ENCODE results near the gene PDE4A.
A peak's percentile ranks its signal among the peaks of the same experiment; 100 is the strongest.
"Not testable (repeated sequence)": the region's sequence is repeated elsewhere in the genome, so short reads cannot be mapped to it uniquely, and the experiment has no call there.

The PDE4A gene

DNA sequence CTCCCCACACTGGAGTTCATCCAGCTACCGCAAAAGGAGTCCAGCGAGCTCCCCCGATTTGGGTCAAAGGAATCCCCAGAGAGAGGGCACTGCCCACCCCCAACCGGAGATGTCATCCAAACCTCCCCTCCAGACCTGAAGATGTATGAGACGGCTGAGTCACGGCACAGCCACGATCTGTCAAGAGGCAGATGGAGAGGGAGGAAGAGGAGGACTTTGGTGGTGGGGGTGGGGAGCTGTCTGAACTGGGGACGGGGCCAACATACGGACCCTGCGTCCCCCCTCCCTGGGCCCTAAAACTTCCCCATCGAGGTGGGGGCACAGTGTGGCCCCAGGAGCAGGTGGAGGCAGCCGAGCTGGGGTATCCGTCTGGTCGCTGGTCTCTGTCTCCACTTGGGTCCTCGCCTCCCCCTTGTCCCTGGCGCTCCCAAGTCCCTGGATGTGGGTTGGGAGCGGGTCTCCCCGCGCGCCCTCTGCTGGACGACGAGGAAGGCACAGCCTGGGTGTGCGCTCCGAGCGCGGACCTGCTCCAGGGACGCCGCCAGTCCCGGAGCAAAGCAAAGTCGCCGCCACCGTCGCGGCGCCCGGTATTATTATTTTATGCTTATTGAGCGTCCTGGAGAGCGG is 3.8 kb downstream of the PDE4A start:
- peak in 1 of 2 experiments; percentile 66 for DNase-seq (ENCODE audit: low read depth in 2 of 2)

DNA sequence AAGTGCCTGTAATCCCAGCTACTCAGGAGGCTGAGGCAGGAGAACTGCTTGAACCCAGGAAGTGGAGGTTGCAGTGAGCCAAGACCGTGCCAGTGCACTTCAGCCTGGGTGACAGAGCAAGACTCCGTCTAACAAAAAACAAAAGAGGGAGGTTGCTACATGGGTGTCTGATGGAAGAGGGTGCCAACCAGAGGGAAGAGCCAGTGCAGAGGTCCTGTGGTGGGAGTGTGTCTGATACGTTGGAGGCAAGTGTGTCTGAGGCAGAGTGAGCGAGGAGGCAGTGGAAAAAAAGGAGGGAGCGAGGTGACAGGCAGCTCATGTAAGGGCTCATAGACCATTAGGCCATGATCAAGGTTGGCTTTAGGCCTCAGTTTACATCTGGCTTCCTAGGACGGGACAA is 6.8 kb downstream of the PDE4A start:
- no peak for DNase-seq (ENCODE audit: low read depth in 2 of 2)

DNA sequence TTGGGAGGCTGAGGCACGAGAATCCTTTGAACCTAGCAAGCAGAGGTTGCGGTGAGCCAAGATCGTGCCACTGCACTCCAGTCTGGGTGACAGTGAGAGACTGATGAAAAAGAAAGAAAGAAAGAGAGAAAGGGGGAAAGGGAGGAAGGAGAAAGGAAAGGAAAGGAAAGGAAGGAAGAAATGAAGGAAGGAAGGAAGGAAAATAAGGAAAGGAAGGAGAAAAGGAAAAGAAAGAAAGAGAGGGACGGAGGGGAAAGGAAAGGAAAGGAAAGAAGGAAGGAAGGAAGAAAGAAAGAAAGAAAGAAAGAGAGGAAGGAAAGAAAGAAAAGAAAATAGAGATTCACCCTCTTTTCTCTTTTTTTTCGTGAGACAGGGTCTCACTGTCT is 8.7 kb downstream of the PDE4A start:
- no peak for DNase-seq (ENCODE audit: low read depth in 2 of 2)

DNA sequence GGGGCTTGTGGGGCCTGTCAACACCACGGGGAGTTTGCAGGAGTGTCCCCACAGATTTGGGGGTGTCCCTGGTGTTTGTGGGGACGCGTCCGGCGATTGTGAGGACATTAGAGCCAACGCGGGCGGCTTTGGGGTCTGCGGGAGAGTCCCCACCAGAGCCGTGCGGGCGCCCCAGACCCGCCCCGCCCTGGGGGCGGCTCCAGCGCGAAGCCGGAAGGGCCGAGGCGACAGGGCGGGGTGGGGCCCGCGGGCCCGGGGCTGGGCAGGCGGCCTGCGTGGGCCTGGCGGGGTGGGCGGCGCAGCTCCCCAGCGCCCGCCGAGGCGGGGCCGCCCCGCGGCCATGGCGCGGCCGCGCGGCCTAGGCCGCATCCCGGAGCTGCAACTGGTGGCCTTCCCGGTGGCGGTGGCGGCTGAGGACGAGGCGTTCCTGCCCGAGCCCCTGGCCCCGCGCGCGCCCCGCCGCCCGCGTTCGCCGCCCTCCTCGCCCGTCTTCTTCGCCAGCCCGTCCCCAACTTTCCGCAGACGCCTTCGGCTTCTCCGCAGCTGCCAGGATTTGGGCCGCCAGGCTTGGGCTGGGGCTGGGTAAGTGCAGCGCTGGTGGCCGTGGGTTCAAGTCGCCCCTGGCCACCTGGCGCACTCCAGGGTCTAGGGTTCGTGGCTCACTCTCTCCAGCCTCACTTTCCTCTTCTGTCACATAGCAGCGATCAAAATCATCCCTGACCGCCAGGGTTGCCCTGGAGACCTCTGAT is 10.3 kb downstream of the PDE4A start:
- DNase-seq (ENCODE audit: low read depth in 2 of 2): no peak

DNA sequence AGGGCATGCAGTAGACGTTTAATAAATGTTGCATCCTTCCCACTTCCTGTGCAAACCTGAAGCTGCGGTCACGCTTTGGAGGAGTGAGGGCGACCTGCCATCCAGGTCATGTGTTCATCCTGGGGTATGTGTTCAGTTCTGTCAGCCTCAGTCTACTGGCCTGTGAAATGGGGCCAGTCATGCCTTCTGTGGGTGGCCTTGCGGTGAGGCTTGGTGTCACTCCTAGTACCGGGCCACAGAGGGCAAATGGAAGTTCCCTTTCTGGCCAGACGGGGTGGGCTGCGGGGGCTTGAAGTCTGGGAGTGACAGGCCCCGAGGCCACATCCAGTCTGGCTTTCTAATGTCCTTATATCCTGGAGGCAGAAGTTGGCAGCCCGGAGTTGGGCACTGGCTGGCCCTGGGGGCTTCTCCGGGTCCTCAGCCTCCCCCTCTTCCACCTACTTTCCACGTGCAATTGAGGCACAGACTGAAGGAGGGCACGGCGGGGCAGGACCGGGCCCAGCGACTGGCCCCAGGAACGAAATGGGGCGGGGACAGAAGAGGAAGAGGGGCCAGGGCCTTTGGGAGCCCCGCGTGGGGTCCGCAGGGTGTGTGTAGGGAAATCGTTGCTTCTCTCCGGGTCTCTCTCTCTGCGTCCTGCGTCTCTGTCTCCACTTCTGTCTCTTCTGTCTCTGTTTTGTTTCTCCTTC is 11.1 kb downstream of the PDE4A start:
- no peak for DNase-seq (ENCODE audit: low read depth in 2 of 2)

DNA sequence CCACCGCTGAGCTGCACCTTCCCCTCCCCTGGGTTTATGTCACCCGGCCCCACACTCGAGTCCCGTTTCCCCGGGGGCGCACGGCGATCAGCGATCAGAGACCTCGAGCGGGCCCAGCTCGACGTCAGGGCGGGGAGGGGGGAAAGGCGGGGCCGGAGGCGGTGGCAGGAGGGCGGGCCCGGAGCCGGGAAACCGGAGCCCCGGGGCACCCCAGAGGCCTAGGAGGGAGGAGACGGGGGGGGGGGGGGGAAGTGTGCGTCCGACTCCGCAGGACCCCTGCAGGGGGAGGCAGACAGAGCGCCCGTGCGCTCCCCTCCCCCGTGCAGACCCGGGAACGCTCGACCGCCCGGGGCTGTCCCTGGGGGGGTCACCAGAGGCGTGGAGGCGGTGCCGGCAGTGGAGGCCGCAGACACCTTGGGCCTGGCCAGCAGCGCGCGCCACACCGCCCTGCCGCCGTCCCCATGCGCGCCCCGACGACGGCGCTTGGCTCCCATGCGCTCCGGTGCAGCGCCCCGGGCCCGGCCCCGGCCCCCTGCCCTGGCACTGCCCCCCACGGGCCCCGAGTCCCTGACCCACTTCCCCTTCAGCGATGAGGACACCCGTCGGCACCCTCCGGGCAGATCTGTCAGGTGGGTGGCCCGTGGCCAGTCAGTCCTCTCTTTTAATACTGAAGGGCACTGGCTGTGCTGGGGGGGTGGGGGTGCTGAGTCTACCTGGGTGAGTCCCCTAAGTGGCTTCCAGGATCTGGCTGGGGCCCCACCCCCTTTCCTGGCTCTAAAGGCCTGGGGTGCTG is 11.8 kb downstream of the PDE4A start:
- no peak for DNase-seq (ENCODE audit: low read depth in 2 of 2)

DNA sequence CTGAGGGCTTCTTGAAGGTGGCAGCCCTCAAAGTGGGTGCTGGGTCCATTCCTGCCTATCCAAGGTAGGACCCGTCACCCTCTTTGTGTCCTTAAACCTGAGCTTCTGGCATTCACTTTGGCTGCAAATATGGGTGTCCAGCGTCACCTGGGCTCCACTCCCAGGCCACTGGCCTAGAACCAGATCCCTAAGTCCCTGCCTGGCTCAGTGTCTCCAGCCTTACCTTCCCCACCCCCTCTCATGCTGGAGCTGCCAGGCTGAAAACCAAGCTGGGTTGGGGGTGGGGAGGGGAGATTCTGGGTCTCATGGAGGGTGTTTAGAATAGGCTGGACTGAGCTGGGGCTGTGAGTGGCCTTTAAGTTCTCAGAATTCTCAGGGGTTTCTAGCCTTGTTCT is 12.4 kb downstream of the PDE4A start:
- DNase-seq (ENCODE audit: low read depth in 2 of 2): no peak

DNA sequence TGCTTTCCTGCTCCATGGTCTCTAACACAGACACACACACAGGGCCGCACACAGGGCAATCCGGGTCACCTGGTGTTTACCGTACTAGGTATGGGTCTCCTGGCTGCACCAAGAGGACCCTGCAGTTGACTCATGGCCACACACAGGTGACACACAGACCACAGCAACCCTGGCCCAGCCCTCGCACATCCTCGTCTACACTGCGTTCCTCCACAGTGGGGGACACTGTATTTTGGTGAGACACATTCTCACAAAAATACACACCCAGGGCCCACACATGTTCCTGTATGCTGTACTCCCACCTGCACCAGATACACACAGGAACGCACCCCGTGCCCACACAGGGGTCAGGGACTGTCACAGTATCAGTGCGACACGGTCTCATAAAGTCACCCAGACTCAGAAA is 12.8 kb downstream of the PDE4A start:
- DNase-seq (ENCODE audit: low read depth in 2 of 2): no peak

DNA sequence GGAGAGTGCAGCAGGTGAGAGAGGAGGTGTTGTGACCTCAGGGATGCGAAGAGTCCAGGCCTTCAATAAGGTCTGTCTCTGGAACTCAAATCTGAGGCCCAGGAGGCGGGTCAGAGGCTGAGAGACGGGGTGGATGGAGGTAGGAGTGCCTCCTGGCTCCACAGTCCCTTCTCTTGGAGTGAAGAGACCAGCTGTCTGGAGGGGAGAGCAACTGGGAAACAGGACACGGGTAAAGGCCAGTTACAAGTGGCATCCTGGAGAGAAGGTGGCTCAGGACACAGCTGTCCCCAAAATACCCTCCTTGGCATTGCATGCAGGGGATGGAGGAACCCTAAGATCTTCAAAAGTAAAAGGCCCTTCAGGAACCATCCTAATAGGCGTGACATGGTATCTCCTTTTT is 19.2 kb downstream of the PDE4A start:
- DNase-seq (ENCODE audit: low read depth in 2 of 2): no peak

DNA sequence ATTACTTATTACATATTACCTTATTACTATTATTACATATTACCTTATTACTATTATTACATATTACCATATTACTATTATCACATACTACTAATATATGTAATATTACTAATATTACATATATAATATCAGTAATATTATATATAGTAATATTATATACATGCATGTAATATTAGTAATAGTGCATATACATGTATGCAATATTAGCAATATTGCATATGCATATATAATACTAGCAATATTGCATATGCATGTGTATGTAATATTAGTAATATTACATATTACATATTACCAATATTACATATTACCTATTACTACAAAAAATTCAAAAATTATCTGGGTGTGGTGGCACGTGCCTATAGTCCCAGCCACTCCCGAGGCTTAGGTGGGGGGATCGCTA is 22.4 kb downstream of the PDE4A start:
- DNase-seq (ENCODE audit: low read depth in 2 of 2): no peak

DNA sequence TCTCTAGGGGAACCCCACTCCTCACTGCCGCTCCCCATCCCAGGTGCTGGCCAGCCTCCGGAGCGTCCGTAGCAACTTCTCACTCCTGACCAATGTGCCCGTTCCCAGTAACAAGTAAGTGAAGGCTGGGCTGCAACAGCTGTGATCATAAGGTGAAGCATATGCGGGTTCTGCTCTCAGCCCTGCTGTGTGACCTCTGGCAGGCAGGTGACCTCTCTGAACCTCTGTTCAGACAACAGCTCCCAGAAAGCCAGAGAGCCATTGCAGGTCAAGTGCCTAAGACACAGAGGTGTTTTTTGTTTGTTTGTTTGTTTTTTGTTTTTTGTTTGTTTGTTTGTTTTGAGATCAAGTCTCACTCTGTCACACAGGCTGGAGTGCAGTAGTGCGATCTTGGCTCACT is 28.7 kb downstream of the PDE4A start:
- DNase-seq (ENCODE audit: low read depth in 2 of 2): no peak

DNA sequence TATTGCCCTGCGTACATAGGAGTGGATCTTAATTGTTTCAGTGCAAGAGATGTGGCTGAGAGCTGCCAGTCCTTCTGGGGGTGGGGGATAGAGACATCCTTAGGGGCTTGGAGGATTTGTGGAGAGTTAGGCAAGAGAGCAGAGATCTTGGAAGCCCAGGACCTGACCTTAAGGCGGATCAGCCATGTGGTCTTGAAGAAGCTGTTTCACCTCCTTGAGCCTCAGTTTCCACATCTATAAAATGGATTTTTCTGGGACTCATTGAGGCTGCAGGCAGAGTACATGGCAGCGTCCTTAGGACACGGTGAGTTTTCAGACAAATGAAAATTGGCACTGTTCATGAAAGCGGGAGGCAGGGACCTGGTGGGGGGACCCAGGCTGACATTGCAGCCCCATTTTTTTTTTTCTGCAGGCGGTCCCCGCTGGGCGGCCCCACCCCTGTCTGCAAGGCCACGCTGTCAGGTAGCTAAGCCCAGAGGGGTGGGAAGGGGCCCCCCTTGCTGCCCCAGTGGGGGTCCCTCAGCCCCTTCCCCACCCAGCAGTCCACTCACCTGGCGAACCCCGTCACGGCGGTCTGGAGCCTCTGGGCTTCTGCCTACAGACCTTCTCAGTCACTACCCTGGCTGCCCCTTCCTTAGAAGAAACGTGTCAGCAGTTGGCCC is 30.0 kb downstream of the PDE4A start:
- DNase-seq (ENCODE audit: low read depth in 2 of 2): no peak

DNA sequence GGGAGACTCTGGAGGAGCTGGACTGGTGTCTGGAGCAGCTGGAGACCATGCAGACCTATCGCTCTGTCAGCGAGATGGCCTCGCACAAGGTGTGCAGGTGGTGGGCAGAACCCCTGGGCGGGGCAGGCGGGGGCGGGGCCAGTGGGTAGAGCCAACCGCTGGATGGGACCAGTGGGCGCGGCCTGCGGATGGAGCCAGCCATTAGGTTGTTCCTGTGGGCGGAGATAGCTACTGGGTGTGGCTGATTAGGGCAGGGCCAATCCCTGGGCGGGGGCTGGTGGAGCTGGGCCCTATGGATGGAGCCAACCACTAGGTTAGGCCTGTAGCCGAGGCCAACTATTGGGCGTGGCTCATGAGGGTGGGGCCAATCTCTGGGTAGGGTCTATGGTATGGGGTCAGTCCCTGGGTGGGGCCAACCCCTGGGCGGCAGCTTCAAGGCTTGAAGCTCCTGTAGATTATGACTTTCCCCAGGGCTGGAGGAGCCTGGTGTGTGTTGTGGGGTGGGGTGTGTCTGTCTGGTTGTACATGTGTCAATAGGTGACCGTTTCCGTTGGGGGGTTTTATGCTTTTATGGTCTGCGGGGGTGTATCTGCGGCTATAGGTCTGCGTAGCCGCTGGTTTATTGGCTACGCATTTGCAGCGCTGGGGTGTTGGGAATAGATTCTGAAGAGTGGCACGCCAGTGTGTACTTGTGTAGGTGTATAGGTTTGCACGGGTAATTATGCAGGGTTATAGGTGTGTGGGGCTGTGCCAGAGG is 30.7 kb downstream of the PDE4A start:
- DNase-seq (ENCODE audit: low read depth in 2 of 2): no peak

DNA sequence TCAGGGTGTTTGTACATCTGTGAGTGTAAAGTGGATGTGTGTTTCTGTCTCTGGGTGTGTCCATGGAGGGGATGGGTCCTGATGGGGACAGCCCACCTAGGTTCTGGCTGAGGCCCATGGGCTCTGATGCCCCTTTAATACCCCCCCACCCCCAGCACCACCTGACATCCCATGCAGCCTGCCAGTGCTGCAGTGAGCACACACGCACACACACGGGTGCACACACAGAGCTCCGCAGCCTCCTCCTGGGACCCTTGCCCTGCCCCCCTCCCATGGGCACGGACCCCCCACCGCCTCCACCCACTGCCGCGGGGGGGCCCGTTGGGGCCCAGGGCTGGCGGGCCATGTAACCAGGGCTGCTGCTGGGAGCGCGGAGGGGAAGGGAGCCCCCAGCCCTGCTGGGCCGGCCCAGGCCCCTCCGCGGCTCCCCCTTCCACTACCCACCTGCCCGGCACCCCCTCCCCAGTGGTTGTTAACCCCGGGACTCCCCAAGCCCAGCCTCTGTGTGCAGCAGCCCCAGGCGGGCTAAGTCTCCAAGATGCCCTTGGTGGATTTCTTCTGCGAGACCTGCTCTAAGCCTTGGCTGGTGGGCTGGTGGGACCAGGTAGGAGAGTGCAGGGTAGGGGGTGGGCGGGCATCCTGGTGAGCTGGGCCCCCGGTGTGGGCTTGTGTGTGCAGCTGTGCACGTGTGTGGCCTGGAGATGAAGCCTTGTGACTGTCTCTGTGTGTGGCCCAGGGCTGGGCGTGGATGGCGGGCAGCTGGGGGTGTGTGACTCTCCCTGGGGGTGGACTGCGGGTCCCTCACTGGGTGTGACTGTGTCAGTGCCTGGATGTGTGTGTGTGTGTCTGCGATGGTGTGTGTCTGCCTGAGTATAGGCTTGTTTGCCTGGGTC is 32.6 kb downstream of the PDE4A start:
- no peak for DNase-seq (ENCODE audit: low read depth in 2 of 2)

DNA sequence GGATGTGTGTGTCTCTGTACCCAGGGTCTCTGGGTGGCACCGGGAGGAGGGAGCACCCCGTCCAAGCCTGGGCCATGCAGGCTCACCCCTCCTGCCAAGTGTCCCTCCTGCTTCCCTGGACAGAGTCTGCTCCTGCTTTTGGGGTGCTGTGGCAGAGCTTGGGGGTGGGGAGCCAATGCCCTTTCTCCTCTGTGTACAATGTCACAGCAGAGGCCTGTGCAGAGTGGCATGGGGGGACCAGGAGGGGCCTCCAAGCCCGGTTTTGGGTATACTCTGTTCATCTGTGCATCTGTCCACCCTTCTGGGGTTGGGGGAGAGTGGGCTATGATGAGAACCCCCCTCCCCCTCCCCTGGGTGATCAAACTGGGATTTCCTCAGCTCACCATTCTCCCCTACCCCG is 33.5 kb downstream of the PDE4A start:
- no peak for DNase-seq (ENCODE audit: low read depth in 2 of 2)

DNA sequence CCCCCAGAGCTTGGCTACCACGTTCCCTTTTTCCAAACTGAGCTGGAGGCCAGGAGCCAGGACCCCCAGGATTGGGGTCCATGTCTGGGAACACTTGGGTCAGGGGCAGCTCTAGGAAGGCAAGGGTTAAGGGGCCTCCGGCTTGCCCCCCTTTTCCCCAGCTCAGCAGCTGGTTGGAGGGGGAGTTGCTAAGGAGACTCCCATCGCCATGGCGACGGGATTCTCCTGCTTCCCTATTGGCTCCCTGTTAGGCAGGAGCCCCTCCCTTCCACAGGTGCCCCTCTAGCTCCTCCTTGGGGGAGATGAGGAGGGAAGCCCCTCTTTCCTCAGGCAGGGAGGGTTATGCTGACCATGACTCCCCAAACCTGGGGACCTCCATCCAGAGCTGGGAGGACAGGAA is 33.9 kb downstream of the PDE4A start:
- no peak for DNase-seq (ENCODE audit: low read depth in 2 of 2)

DNA sequence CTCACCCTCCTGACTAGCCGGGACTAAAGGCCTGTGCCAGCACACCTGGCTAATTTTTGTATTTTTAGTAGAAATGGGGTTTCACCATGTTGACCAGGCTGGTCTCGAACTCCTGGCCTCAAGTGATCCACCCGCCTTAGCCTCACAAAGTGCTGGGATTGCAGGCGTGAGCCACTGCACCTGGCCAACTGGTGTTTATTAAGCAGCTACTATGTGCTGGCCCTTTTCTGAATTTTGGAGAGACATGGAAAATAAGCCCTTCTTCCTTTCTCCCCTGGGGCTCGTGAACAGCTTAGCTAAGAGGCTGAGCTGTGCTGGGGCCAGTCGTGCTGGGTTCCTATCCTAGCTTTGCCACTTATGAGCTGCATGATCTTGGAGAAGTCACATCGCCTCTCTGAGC is 38.4 kb downstream of the PDE4A start:
- DNase-seq (ENCODE audit: low read depth in 2 of 2): not testable (repeated sequence)

DNA sequence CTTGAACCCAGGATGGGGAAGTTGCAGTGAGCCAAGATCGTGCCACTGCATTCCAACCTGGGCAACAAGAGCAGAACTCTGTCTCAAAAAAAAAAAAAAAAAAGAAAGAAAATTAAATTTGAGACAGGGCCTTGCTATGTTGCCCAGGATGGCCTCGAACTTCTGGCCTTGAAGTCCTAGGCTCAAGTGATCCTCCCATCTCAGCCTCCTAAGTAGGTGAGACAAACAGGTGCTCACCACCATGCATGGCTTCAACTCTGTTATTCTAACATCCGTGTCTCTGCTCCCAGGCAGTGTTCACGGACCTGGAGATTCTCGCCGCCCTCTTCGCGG is 40.3 kb downstream of the PDE4A start:
- DNase-seq (ENCODE audit: low read depth in 2 of 2): no peak

DNA sequence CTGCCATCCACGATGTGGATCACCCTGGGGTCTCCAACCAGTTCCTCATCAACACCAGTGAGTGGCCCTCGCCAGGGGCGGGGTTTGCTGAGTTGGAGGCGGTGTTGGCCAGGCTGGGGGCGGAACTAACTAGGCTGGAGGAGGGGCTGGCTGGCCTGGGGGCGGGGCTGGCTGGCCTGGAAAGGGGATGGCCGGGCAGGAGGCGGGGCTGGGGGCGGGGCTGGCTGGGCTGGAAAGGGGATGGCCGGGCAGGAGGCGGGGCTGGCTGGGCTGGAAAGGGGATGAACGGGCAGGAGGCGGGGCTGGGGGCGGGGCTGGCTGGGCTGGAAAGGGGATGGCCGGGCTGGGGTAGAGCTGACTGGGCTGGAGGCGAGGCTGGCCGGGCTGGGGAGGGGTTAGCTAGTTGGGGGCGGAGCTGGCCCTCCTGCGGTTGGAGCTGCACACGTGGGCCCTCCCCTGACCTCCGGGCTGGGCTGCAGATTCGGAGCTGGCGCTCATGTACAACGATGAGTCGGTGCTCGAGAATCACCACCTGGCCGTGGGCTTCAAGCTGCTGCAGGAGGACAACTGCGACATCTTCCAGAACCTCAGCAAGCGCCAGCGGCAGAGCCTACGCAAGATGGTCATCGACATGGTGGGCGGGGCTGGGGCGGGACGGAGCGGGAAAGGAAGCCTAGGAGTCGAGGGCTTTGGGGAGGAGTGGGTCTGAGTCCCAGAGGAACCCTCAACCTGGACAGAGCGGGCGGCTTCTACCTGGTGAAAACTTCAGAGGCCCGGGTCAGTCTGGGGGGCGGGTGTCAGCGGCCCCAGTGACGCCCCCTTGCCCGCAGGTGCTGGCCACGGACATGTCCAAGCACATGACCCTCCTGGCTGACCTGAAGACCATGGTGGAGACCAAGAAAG is 41.0 kb downstream of the PDE4A start:
- peak; percentile 71 to 84 for DNase-seq (ENCODE audit: low read depth in 2 of 2)

Data from stimulated activated CD4-positive, alpha-beta T cell treated with anti-CD3 and anti-CD28 coated beads, Interleukin-12 subunit alpha, Interleukin-12 subunit beta, amount 100 ng/mL, for 24 hours (primary cell).